NCI-H1694 (cell line): ENCODE measurements around the gene KCNK18.
"Not testable (repeated sequence)": the region's sequence is repeated elsewhere in the genome, so short reads cannot be mapped to it uniquely, and the experiment has no call there.

Experiments
- DNase-seq: peaks from one replicate; lab custom pipeline; 2025; lab: John Stamatoyannopoulos, UW

The KCNK18 gene

DNA sequence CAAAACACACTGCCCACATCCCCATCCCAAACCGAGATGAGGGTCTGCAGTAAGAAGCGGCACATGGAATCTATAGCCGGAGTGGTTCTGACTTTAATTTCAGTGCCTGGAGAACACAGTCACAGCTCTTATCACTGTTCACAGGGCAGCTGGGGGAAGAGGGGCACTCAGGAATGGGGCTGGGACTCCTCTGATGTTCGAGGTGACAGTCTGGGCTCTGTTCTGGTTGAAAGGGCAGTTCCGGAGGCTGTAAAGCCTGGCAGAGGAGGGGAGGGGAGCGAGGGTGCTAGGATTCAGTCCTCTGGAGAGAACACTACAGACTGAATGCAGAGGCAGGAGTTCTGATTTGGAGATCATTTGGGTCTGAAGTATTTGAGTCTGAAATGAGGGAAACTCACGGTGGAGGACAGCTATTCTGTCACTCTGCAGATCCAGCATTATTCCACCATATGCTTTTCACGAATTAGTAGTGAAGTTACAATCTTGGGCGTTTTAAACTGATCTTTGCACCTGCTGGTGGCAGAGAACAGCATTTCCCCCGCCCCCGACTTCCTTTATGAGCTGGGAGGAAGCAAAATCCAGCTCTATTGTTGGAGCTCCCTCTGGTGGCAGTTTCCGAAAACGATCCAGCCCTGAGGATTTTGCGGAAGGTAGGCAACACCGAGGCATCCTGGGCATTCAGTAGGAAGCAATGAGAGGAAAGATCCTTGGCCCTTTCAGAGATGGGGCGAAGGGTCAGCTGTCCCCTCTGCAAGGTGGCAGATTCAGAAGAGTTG, 22.7 kb upstream of the KCNK18 start:
- peak; percentile 43 for DNase-seq

DNA sequence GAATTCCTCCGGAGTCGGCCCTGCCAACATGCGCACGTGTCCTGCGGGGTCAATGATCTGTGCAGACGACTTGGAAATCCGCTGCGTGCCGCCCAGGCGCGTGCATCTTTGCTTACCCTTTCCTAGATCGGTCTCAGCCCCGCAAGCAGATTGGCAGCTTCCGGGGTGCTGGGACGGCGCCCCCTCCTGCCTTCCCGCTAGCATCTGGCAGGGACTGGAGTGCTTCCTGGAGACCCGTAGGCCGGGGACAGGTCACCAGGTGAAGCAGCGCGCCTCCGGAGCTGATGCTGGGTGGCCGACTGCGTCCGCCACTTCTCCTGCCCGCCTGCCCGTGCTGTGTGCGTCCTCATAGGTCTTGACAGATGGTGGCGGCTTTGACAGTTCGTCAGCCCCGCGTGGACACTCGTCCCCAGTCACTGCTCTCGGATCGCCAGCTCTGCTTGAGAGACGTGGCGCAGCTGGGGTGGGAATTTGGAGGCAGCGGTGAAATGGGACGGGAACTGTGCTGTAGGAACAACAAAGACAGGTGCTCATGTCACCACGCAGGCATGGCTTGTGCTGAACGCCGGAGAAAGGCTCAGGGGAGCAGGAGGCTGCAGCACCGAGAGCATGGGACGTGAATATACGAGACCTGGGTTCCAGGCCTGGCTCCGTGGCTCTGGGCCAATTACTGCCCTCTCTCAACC, 21.9 kb upstream of the KCNK18 start:
- DNase-seq: no peak

DNA sequence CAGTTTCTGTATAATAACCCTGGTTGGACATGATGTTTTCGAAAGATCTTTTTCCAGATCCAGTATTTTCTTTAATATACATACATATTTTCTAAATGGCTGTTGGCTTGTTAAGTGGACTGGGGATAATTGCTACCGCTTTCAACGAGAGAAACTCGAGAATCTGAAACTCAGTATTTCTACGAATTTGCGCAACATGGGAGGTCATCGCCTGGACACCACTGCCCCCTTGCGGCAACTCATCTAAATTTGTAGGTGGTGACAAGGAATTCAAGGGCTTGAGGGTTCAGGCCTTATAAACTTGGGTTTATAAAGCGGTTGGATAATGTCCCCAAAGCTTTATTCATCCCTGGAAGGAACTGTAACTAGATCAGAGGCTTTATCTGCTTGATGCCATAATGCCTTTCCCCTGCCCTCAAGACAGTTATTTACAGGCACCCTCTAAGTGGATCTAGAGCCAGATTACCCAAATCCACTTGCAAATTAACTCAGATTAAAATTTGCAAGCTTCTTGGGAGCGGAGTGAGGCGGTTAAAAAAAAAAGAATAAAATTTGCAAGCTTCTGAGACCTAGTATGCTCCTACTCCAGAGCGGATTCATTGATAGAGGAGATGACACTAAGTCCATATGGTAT, 21.3 kb upstream of the KCNK18 start:
- DNase-seq: no peak

GRCh38 chr10:117178190-117178589, 19.1 kb upstream of the KCNK18 start:
- no peak for DNase-seq

- DNase-seq: no peak
These were observed 13.0 kb upstream of the KCNK18 start for GRCh38 chr10:117184296-117184695.

GRCh38 chr10:117184821-117185220, 12.5 kb upstream of the KCNK18 start:
- no peak for DNase-seq

GRCh38 chr10:117185817-117186216, 11.5 kb upstream of the KCNK18 start:
- DNase-seq: not testable (repeated sequence)

GRCh38 chr10:117186832-117187615, 10.3 kb upstream of the KCNK18 start:
- no peak for DNase-seq

- DNase-seq: no peak
These were observed 8.9 kb upstream of the KCNK18 start for GRCh38 chr10:117188371-117188770.

GRCh38 chr10:117189557-117189956, 7.7 kb upstream of the KCNK18 start:
- DNase-seq: no peak

- DNase-seq: no peak
These were observed 799 bp downstream of the KCNK18 start for GRCh38 chr10:117198088-117198487.

DNA sequence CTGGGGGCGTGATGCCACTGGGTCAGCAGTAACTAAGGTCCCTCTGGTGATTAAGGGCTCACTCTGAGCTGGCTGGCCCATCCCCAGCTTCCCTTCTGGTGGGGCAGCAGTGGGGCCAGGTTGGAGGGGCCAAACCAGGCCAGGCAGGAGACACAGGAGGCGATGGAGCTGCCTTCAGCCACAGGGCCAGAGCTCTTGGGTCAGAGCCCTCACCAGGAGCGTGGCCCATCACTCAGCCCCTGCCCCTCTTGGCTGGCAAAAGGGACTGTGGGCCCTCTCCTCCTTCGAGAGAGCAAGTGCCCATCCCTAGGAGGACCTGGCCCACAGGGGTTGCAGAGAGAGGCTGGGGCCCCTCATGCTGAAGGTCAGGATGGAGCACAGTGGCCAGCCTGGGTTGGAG, 4.5 kb downstream of the KCNK18 start:
- no peak for DNase-seq

GRCh38 chr10:117204316-117204715, 7.0 kb downstream of the KCNK18 start:
- no peak for DNase-seq

- no peak for DNase-seq
These were observed 14.9 kb downstream of the KCNK18 start for GRCh38 chr10:117212176-117212575.

DNA sequence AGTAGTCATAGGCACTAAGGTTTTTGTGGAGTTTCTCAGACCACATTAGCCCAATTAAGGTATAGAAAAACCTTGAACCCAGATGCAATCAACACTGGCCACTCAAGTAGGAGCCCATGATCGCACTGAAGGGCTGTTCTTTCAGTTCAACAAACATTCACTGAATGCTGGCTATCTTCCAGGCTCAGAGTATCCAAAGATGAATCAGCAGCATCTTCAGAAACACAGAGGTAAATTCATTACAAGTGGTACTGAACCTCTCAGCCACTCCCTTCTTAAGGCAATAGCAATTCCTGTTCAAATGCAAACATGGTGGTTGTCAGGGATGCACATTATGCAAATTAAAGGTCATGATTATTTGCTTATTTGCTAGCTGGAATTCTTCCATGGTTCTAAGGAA, 17.1 kb downstream of the KCNK18 start:
- no peak for DNase-seq

GRCh38 chr10:117215079-117215478, 17.8 kb downstream of the KCNK18 start:
- no peak for DNase-seq

GRCh38 chr10:117216028-117216427, 18.7 kb downstream of the KCNK18 start:
- no peak for DNase-seq

- DNase-seq: peak; percentile 11
These were observed 19.4 kb downstream of the KCNK18 start for GRCh38 chr10:117216611-117217195.

DNA sequence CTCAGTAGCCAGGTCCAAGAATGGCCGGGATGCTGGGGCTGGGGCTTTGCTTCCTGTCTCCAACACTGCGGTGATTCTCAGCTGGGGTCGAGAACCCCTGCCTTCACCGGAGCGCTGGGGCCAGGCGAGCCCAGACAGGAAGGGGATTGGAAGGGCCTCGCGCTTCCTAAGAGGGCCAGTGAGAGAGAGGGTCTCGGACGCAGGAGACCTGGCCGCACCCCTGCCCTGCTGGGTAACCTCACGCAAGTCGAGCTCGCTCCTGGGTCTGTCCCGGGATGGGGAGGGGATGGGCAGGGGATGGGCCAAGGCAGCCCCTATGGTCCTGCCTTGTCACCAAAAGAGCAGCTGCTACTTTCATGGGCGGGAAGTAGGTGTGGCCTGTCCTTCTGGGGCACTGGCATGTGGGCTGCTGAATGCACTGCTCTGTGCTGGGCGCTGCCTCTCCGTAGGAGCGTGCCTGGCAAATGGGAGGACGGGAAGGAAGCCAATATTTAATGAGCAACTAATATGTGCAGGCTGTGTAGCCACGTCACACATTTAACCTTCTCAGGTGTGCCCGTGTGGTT, 20.0 kb downstream of the KCNK18 start:
- no peak for DNase-seq

DNA sequence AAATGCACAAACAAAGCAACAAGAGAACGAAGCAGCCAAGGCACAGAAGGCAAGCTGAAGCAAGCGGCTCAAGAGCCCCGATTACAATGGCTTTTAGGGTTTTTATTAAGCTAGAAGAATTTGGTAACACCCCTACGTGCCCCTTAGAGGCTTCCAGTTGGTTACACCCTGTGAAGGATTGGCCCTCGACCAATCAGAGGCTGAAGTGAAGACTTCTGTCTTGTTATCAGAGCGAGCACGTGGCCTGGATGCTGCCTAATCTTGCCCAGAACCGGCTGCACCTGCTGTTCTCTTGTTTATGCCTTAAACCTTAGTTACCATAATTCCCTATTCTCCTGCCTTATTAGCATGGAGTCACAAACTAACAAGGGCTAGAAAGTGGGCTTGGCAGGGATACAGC, 21.4 kb downstream of the KCNK18 start:
- DNase-seq: no peak

- no peak for DNase-seq
These were observed 23.9 kb downstream of the KCNK18 start for GRCh38 chr10:117221156-117221711.
